Erythroblast (primary cell): ENCODE data around the gene NFIC.

Source experiments
- DNase-seq, 2 experiments: peaks; one replicate each; lab custom pipeline; 2025; lab: John Stamatoyannopoulos, UW
- GATA1 ChIP-seq: IDR thresholded peaks from 2 replicates; pipeline ENCODE4 v1.6.1; 2011; ENCODE audit warnings: low read depth, mild to moderate bottlenecking, control low read depth, low read length, moderate library complexity
- POLR2A ChIP-seq: IDR thresholded peaks from 2 replicates; pipeline ENCODE4 v1.6.1; 2011; ENCODE audit warnings: mild to moderate bottlenecking, low read length

NFIC gene

DNA sequence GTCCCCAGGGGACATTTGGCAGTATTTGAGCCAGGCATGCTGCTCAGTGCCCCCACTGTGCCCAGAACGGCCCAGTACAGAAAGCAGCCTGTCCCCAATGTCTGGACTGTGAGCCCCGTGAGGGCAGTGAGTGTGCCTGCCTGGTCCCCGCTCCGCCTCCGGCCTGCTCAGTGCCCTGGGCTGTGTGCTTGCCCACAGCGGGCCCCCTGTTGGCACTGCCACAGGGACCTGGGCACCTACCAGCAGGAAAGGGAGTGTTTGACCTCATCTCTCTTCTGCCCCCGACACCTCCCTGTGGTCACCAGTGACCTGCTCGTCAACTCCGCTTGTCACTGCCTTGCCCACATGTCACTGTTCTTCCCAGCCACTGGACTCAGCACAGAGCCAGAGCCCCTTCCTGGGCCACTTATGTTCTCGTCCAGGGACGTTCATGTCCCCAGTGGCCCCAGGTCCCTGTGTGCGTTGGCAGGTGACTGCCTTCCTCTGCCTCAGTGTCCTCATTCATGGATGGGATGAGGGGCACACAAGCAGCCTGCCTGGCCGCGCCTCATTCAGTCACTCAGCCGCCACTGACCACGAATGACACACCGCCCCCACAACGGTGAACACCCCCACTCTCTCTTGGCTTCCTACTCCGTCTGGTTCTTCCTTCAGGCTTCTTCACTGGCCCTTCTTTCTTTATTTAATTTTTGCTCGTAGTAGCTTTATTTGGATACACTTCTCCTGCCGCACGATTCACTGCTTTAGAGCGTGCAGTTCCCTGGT, 142.6 kb downstream of the NFIC start:
- TF ChIP-seq POLR2A (no peak), GATA1 (no peak)
- DNase-seq: no peak

DNA sequence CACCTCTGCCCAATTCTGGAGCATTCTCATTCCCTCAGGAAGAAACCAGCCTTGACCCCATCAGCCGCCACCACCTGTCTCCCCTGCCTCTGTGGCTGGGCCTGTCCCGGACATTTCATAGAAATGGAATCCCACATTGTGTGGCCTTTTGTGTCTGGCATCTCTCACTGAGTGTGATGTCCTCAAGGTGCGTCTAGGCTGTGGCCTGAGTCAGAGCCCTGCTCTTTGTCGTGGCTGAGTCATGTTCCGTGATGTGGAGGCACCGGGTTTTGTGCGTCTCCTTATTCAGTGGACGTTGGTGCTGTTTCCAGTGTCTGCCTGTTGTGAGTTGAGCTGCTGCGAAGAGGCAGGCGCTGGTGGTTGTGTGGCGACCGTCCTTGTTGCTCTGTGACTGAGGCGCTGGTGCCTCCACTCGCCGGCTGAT, 143.2 kb downstream of the NFIC start:
- TF ChIP-seq GATA1 (no peak), POLR2A (no peak)

DNA sequence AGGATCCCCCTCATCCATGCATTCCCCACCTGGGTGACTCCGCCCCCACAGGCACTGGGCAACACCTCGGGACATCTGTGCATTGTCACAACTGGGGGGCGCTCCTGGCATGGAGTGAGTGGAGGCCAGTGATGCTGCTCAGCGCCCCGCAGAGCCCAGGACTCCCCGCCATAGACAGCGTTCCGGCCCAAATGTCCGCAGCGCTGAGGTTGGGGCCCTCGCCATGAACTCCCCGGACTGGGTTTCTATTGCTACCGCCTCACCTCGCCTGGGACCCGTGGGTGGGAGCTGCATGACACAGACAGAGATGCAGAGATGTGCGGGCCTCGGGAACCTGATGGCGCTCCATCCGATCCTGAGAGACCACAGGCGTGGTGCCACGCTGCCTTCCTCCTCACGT, 144.3 kb downstream of the NFIC start:
- TF ChIP-seq GATA1 (no peak), POLR2A (no peak)
- DNase-seq: no peak

More for the DNA sequence above, 143.2 kb downstream of the NFIC start:
- no peak for DNase-seq

DNA sequence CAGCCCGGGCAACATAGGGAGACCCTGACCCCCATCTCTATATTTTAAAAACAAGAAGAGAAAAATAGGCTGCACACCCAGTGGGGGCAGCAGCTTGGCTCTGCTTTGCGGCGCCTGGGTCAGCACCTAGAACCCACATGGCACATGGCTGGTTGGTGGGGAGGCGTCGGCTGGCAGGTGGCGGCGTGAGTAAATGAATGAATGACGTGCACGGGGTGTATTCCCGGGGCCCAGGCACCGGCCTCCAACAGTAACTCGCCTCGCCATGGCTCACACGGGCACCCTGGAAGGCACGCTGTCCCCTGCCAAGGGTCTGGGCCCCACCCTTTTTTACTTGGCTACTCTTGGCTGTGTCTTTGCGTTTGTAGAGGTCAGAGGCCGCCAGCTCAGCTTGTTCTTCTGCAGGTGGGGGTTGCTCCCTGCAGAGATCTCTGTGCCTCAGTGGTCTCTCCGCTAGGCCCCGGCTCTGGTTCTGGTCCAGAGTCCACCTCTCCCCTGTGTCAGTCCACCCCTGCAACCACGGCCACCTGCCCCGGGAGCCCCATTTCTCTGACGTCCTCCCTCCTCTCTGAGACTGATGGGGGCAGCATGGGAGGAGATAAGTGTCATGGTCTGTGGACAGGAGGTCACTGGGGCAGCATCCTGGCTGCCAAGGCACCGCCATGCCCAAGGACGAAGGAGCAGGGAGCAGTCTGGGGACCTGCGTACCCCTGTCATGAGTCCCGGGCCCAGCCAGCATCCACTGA, 145.3 kb downstream of the NFIC start:
- TF ChIP-seq POLR2A: no peak
- no peak for TF ChIP-seq GATA1

GRCh38 chr19:3512562-3513228, 146.3 kb downstream of the NFIC start:
- no peak for DNase-seq
- TF ChIP-seq POLR2A: no peak
- no peak for TF ChIP-seq GATA1

More for the DNA sequence above, 145.3 kb downstream of the NFIC start:
- DNase-seq: no peak

- no peak for TF ChIP-seq POLR2A
- TF ChIP-seq GATA1: no peak
These were observed 147.1 kb downstream of the NFIC start for GRCh38 chr19:3513229-3514140.

GRCh38 chr19:3514930-3515329, 148.5 kb downstream of the NFIC start:
- TF ChIP-seq POLR2A: no peak
- no peak for TF ChIP-seq GATA1
- DNase-seq: no peak

More at GRCh38 chr19:3513229-3514140, 147.1 kb downstream of the NFIC start:
- DNase-seq: no peak

DNA sequence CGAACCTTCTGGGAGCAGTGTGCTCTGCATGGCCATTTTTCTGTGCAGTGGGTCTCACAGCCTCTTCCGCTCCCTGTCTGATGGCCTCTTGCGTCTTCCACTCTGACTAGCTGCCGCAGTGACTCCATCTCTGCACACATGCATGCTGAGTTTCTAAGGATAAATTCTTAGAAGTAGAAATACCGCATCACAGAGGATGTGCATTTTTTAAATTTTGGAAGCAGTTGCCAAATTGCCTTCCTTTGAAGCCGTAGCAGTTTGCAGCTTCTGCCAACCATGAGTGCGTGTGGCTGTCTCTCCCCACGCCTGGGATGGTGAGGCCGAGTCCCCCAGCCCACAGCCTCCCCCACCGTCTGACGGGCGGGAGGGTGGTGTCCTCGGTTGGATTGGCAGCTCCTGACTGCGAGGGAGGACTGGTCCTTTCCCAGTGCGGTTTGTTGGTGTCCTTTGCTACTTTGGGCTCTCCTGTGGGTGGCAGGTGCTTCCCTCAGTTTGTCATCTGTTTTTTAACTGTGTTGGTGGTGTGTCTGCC, 149.6 kb downstream of the NFIC start:
- no peak for DNase-seq
- TF ChIP-seq POLR2A: no peak
- no peak for TF ChIP-seq GATA1

- TF ChIP-seq POLR2A (no peak), GATA1 (no peak)
- DNase-seq: no peak
These were observed 150.4 kb downstream of the NFIC start for GRCh38 chr19:3516675-3517207.

GRCh38 chr19:3517638-3518037, 151.3 kb downstream of the NFIC start:
- TF ChIP-seq POLR2A (no peak), GATA1 (no peak)
- DNase-seq: no peak

DNA sequence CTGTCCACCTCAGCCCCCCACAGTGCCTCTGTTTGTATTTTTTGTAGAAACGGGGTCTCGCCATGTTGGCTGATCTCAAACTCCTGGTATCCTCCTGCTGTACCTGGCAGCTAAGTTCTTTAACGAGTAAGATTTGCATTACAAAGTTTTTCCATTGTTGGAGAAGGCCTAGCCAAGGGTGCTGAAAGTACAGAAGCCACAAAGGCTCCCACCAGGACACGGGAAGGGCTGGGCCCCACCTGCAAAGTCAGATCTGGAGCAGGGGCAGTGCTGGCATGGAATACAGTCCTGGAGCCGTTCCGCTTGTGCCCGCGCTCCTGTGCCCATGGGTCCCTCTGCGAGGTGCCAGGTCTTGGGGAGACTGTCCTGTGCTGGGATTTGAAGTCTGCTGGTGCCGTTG, 151.9 kb downstream of the NFIC start:
- DNase-seq: no peak
- TF ChIP-seq POLR2A (no peak), GATA1 (no peak)

GRCh38 chr19:3518659-3519058, 152.3 kb downstream of the NFIC start:
- DNase-seq: no peak
- TF ChIP-seq POLR2A: no peak
- TF ChIP-seq GATA1: no peak
